ENCODE results near the gene IRGQ.

DNA sequence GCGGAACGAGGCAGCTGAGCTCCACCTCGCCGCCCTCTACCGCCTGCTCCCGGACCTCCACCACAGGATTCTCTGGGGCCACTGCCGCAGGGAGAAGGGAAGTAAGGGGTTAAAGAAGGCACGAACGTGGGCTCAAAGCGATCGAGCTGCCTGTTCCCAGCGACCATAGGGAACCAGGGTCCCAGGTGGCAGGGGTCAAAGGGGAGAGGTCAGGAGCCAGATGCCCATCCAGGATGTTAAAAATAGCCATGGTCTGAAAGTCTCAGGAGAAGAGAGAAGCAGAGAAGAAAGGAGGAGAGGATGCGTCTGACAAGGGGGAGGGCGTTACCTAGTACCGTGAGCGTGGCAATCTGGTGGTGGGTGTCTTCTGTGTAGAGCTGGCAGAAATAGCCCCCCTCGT is 30.9 kb upstream of the IRGQ start:
- TF ChIP-seq, protein P1, sequence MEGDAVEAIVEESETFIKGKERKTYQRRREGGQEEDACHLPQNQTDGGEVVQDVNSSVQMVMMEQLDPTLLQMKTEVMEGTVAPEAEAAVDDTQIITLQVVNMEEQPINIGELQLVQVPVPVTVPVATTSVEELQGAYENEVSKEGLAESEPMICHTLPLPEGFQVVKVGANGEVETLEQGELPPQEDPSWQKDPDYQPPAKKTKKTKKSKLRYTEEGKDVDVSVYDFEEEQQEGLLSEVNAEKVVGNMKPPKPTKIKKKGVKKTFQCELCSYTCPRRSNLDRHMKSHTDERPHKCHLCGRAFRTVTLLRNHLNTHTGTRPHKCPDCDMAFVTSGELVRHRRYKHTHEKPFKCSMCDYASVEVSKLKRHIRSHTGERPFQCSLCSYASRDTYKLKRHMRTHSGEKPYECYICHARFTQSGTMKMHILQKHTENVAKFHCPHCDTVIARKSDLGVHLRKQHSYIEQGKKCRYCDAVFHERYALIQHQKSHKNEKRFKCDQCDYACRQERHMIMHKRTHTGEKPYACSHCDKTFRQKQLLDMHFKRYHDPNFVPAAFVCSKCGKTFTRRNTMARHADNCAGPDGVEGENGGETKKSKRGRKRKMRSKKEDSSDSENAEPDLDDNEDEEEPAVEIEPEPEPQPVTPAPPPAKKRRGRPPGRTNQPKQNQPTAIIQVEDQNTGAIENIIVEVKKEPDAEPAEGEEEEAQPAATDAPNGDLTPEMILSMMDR (conservative IDR thresholded peaks at IDR 0.05), result no peak
- TF ChIP-seq ZFX (IDR thresholded peaks at IDR 0.05), result no peak
